ENCODE measurements around the gene PFKM.

Gene PFKM

GRCh38 chr12:48187916-48188695 is 68.9 kb downstream of the PFKM start:
- H3K4me3 Mint-ChIP-seq = no peak overlapping the region
- no peaks in the 10 kb centered on the region for H3K9me3 Mint-ChIP-seq
- H3K27ac Mint-ChIP-seq (ENCODE audit: low read depth) = no peak overlapping the region
- ATAC-seq (replicated peaks; ENCODE audit: extremely low read depth, poor library complexity, severe bottlenecking) (no peak), DNase-seq (ENCODE audit: low spot score in 2 of 2) (no peak)
- H3K36me3 Mint-ChIP-seq (ENCODE audit: insufficient read depth) = peaks cover 2% of the 10 kb centered on the region
- peaks cover 4% of the 10 kb centered on the region for H3K4me1 Mint-ChIP-seq
- peaks cover 46% of the 10 kb centered on the region for H3K27me3 Mint-ChIP-seq

DNA sequence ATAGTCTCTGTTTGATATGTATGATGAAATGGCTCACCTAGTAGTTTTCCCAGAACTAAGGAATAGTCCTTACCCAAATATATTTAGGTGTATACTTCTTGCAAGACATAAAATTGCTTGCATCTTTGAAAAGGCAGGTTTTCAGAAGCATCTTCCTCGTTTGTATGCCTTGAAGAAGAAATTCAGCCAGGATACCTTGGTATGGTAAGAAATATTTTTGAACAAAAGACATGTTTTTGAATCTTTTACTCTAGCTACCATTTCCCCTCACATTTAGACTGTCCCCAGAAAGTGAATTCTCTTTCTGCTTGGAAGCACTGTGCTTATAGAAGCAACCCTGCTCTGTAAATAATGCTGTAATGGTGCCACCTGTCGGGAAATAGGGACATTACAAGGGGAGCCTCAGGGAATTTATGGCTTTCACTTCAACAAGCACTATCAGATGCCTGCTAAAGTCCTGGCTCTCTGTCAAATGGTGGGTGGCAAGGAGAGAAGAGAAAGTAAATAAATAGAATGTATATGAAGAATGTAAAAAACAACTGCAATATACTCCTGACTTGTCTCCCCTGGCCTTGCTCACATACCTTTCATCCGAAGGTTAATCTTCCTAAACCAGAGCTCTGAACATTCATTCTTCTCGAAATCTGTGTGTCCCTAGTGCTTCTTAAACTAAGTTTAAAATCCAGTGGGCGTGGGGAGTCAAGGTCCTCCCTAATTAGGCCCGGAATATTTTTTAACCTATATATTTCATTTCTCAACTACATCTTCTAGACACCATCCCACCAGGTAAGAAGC is 70.4 kb downstream of the PFKM start:
- H3K27me3 Mint-ChIP-seq = peaks cover 56% of the 10 kb centered on the region

DNA sequence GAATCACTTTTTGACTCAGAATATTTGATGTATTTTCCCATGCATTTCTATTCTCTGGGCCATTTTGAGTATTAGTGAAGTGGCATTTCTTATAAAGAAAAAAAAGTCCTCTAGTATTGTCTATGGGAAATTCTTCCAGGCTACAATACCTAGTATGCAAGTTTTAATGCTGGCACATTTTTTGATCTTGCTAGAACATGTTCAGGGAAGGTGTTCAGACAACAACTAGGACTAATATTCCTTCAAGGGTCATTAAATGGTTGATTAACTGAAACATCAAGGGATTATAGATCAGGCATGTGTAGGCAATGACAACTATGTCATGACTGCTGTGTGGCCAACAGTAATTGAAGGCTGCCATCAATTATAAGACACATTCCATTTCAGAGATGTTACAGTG is 71.9 kb downstream of the PFKM start:
- Mint-ChIP-seq H3K4me1 (no peaks in the 10 kb centered on the region), H3K36me3 (ENCODE audit: insufficient read depth) (peaks cover 2% of the 10 kb centered on the region), H3K4me3 (no peak overlapping the region), H3K27ac (ENCODE audit: low read depth) (no peak overlapping the region), H3K27me3 (peaks cover 47% of the 10 kb centered on the region), H3K9me3 (no peaks in the 10 kb centered on the region)
- DNase-seq (ENCODE audit: low spot score in 2 of 2) (no peak), ATAC-seq (replicated peaks; ENCODE audit: extremely low read depth, poor library complexity, severe bottlenecking) (no peak)

More for the DNA sequence above, 70.4 kb downstream of the PFKM start:
- Mint-ChIP-seq H3K9me3 (no peaks in the 10 kb centered on the region), H3K4me1 (no peaks in the 10 kb centered on the region), H3K4me3 (no peak overlapping the region), H3K27ac (ENCODE audit: low read depth) (no peak overlapping the region), H3K36me3 (ENCODE audit: insufficient read depth) (no peaks in the 10 kb centered on the region)
- DNase-seq (ENCODE audit: low spot score in 2 of 2) (peak; percentile 53 to 58), ATAC-seq (replicated peaks; ENCODE audit: extremely low read depth, poor library complexity, severe bottlenecking) (no peak)

DNA sequence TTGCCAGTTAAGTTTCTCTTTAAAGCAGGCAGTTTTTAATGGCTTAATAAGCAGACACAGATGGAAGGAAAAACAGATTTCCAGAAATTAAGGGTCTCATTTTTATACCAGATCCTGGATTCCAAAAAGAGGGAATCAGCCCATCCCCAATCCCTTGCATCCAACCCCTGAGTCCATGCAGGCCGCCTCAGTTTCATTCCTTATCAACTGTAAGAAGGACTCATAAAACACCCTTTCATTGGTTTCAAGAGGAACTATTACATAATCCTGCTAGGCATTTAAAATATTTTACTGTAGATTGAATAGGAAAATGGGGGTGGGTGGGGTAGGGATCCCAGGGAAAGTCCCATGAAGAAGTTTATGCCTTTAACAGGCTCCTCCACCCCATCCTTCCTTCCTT is 73.7 kb downstream of the PFKM start:
- Mint-ChIP-seq H3K4me3 (no peak overlapping the region), H3K36me3 (ENCODE audit: insufficient read depth) (peaks cover 3% of the 10 kb centered on the region), H3K9me3 (no peaks in the 10 kb centered on the region), H3K4me1 (peaks cover 7% of the 10 kb centered on the region), H3K27ac (ENCODE audit: low read depth) (no peak overlapping the region), H3K27me3 (peaks cover 45% of the 10 kb centered on the region)
- no peak for DNase-seq (ENCODE audit: low spot score in 2 of 2)
- ATAC-seq (replicated peaks; ENCODE audit: extremely low read depth, poor library complexity, severe bottlenecking) = no peak

- Mint-ChIP-seq H3K4me3 (no peak overlapping the region), H3K4me1 (peaks cover 7% of the 10 kb centered on the region), H3K36me3 (ENCODE audit: insufficient read depth) (peaks cover 9% of the 10 kb centered on the region), H3K9me3 (no peaks in the 10 kb centered on the region), H3K27ac (ENCODE audit: low read depth) (no peak overlapping the region), H3K27me3 (peaks cover 45% of the 10 kb centered on the region)
- DNase-seq (ENCODE audit: low spot score in 2 of 2) (no peak), ATAC-seq (replicated peaks; ENCODE audit: extremely low read depth, poor library complexity, severe bottlenecking) (no peak)
Measured at GRCh38 chr12:48193623-48194022, 74.5 kb downstream of the PFKM start.

GRCh38 chr12:48194799-48195201 is 75.6 kb downstream of the PFKM start:
- Mint-ChIP-seq H3K9me3 (no peaks in the 10 kb centered on the region), H3K4me3 (no peak overlapping the region), H3K27me3 (peaks cover 44% of the 10 kb centered on the region), H3K36me3 (ENCODE audit: insufficient read depth) (peaks cover 9% of the 10 kb centered on the region), H3K4me1 (peaks cover 15% of the 10 kb centered on the region), H3K27ac (ENCODE audit: low read depth) (no peak overlapping the region)
- no peak for DNase-seq (ENCODE audit: low spot score in 2 of 2)
- ATAC-seq (replicated peaks; ENCODE audit: extremely low read depth, poor library complexity, severe bottlenecking) = no peak
